ENCODE measurements around the gene NCOA1. TPM values are rescaled to one million over a fixed set of nuclear protein-coding genes. Genes with fewer than 3 reads are reported as not detected.
"Not testable (repeated sequence)": the region's sequence is repeated elsewhere in the genome, so short reads cannot be mapped to it uniquely, and the experiment has no call there.

NCOA1 gene
- polyA plus RNA-seq, 4 donors, result 13.8 to 48.5 (median 20.4) TPM

DNA sequence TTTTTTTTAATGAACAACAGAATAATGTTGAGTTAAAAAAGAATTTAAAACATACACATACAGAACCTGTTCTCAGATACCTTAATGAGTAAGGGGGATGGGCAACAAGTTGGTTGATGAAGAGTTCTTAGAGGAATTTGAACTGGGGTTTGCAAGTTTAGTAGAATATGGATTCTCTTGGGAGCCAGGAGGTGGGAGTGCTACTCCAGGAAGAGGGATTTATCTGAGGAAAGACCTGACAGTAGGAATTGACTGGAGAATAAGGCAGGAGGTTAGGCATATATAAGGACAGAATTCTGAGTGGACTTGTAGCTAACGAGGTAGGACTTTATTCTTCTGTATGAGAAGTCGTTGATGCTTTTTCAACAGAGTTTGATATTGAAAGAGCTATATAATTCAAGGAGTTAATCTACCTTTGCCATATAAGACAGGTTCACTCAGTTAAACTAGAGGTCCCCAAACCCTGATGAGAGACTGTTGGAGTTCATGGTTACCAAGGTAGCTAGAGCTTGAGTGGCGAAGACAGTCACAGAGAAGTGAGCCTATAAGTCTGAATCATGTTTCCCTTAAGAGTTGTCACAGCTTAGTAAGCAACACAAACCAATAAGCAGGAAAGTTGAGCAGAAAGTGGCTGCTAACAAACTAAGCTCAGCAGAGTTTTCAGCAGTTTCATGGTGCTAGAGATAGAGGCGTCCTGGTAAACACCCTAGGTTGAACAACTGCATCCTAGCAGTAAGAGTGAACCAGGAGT is 88.2 kb downstream of the NCOA1 start:
- Histone ChIP-seq H3K36me3 (ENCODE audit: control insufficient read depth in 3 of 3, insufficient read depth in 2 of 3, low read depth in 1 of 3, low read length in 3 of 3) (no peaks in the 10 kb centered on the region), H3K27me3 (ENCODE audit: control insufficient read depth in 3 of 3, insufficient read depth in 3 of 3, low read length in 3 of 3) (no peaks in the 10 kb centered on the region), H3K4me1 (ENCODE audit: control insufficient read depth in 3 of 3, insufficient read depth in 2 of 3, low read depth in 1 of 3, low read length in 2 of 3) (peaks cover 8 to 16% (median 12%) of the 10 kb centered on the region in 3 donors), H3K27ac (ENCODE audit: low read depth in 1 of 3, low read length in 2 of 3) (no peak overlapping the region), H3K4me3 (ENCODE audit: low read depth in 1 of 3, low read length in 3 of 3) (no peak overlapping the region), H3K9me3 (ENCODE audit: control insufficient read depth in 2 of 2, insufficient read depth in 1 of 2, low read depth in 1 of 2, low read length in 1 of 2) (no peaks in the 10 kb centered on the region)
- FAIRE-seq (no peak), DNase-seq (no peak)
- 83 to 90% (median 88%) methylated on average over 4 of the region's 4 CpGs for WGBS, 3 donors

DNA sequence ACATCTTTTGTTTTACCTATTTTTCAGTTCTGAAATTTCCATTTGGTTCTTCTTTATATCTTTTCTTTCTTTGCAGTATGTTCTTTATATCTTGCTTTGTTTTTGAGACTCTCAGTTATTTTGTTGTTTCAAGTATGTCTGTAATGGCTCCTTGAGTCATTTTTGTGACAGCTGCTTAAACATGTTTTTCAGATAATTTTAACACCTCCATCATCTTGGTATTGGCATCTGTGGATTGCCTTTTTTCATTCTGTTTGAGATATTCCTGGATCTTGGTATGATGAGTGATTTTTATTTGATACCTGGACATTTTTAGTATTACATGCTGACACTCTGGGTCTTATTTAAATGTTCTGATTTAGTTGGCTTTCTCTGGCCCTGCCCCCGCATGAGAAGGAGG is 89.5 kb downstream of the NCOA1 start:
- Histone ChIP-seq H3K36me3 (ENCODE audit: control insufficient read depth in 3 of 3, insufficient read depth in 2 of 3, low read depth in 1 of 3, low read length in 3 of 3) (no peaks in the 10 kb centered on the region), H3K9me3 (ENCODE audit: control insufficient read depth in 2 of 2, insufficient read depth in 1 of 2, low read depth in 1 of 2, low read length in 1 of 2) (no peaks in the 10 kb centered on the region), H3K27me3 (ENCODE audit: control insufficient read depth in 3 of 3, insufficient read depth in 3 of 3, low read length in 3 of 3) (no peaks in the 10 kb centered on the region), H3K4me3 (ENCODE audit: low read depth in 1 of 3, low read length in 3 of 3) (no peak overlapping the region), H3K27ac (ENCODE audit: low read depth in 1 of 3, low read length in 2 of 3) (no peak overlapping the region), H3K4me1 (ENCODE audit: control insufficient read depth in 3 of 3, insufficient read depth in 2 of 3, low read depth in 1 of 3, low read length in 2 of 3) (peaks cover 8 to 13% (median 12%) of the 10 kb centered on the region in 3 donors)
- DNase-seq, result no peak
- WGBS, 3 donors, result 95 to 100% (median 100%) methylated on average over 1 of the region's 1 CpG
- no peak for FAIRE-seq

DNA sequence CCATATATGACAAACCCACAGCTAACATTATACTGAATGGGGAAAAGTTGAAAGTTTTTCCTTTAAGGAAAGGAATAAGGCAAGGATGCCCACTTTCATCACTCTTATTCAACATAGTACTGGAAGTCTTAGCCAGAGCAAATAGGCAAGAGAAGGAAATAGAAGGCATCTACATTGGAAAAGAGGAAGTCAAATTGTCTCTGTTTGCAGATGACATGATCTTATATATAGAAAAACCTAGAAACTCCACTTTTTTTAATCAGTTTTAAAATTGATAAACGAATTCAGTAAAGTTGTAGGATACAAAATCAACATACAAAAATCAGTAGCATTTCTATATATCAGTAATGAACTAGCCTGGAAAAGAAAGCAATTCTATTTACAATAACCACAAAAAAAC is 90.9 kb downstream of the NCOA1 start:
- H3K27me3 ChIP-seq (ENCODE audit: control insufficient read depth in 3 of 3, insufficient read depth in 3 of 3, low read length in 3 of 3); H3K27ac ChIP-seq (ENCODE audit: low read depth in 1 of 3, low read length in 2 of 3); H3K36me3 ChIP-seq (ENCODE audit: control insufficient read depth in 3 of 3, insufficient read depth in 2 of 3, low read depth in 1 of 3, low read length in 3 of 3); H3K9me3 ChIP-seq (ENCODE audit: control insufficient read depth in 2 of 2, insufficient read depth in 1 of 2, low read depth in 1 of 2, low read length in 1 of 2); FAIRE-seq; H3K4me3 ChIP-seq (ENCODE audit: low read depth in 1 of 3, low read length in 3 of 3); DNase-seq: not testable (repeated sequence)
- WGBS, 3 donors, result 83 to 94% (median 89%) methylated on average over 1 of the region's 1 CpG
- H3K4me1 ChIP-seq (ENCODE audit: control insufficient read depth in 3 of 3, insufficient read depth in 2 of 3, low read depth in 1 of 3, low read length in 2 of 3), result peaks cover 9 to 18% (median 11%) of the 10 kb centered on the region in 3 donors

DNA sequence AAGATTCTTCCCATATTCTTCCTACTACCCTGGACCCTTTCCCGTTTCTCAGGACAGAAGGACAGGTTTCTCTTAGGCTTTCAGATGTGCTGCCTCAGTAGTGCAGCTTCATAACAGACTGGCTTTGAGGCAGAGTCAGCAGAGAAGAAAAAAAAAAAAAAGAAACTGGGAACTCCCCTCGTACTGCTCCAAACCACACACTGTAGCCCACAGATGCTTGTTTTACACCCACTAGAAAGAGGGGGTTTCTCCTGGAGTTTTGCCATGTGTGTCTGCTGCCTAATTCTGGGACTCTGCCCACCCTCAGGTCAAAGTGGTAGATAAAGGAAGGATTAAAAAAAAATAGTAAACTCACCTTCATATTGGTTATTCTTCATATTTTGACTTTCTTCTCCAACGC is 95.9 kb downstream of the NCOA1 start:
- FAIRE-seq (no peak), DNase-seq (no peak)
- Histone ChIP-seq H3K27ac (ENCODE audit: low read depth in 1 of 3, low read length in 2 of 3) (peak overlapping the region in 1 of 3 donors; percentile 81), H3K36me3 (ENCODE audit: control insufficient read depth in 3 of 3, insufficient read depth in 2 of 3, low read depth in 1 of 3, low read length in 3 of 3) (peaks cover 0 to 16% (median 2%) of the 10 kb centered on the region in 3 donors), H3K27me3 (ENCODE audit: control insufficient read depth in 3 of 3, insufficient read depth in 3 of 3, low read length in 3 of 3) (no peaks in the 10 kb centered on the region), H3K9me3 (ENCODE audit: control insufficient read depth in 2 of 2, insufficient read depth in 1 of 2, low read depth in 1 of 2, low read length in 1 of 2) (no peaks in the 10 kb centered on the region), H3K4me3 (ENCODE audit: low read depth in 1 of 3, low read length in 3 of 3) (no peak overlapping the region), H3K4me1 (ENCODE audit: control insufficient read depth in 3 of 3, insufficient read depth in 2 of 3, low read depth in 1 of 3, low read length in 2 of 3) (peaks cover 5 to 36% (median 13%) of the 10 kb centered on the region in 3 donors)
- 73 to 88% (median 79%) methylated on average over 3 of the region's 3 CpGs for WGBS, 3 donors

DNA sequence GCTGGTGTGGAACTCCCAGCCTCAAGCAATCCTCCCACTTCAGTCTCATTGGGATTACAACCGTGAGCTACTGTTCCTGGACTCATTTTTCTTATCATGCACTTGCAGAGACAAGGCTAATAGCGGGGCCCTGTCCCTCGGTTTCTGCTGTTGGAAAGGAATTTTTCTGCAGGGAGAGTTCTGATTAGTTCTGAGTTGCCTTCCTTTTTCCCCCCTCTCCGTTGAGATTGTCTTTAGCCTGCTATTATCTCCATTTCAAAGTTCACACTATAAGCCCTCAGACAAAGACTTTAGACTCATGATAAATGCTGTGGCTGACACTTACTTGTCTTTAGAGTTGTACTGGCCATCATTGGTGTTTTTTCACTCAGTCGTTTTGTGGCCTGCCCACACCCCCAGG is 97.2 kb downstream of the NCOA1 start:
- FAIRE-seq (no peak), DNase-seq (peak; percentile 88 to 89)
- H3K9me3 ChIP-seq (ENCODE audit: control insufficient read depth in 2 of 2, insufficient read depth in 1 of 2, low read depth in 1 of 2, low read length in 1 of 2), result no peaks in the 10 kb centered on the region
- no peaks in the 10 kb centered on the region for H3K27me3 ChIP-seq (ENCODE audit: control insufficient read depth in 3 of 3, insufficient read depth in 3 of 3, low read length in 3 of 3)
- H3K27ac ChIP-seq (ENCODE audit: low read depth in 1 of 3, low read length in 2 of 3), result peak overlapping the region in 2 of 3 donors; percentile 16 to 81
- H3K36me3 ChIP-seq (ENCODE audit: control insufficient read depth in 3 of 3, insufficient read depth in 2 of 3, low read depth in 1 of 3, low read length in 3 of 3), result peaks cover 0 to 16% (median 2%) of the 10 kb centered on the region in 3 donors
- WGBS, 3 donors, result 19 to 69% (median 38%) methylated on average over 5 of the region's 5 CpGs
- H3K4me1 ChIP-seq (ENCODE audit: control insufficient read depth in 3 of 3, insufficient read depth in 2 of 3, low read depth in 1 of 3, low read length in 2 of 3), result peaks cover 5 to 36% (median 13%) of the 10 kb centered on the region in 3 donors
- no peak overlapping the region for H3K4me3 ChIP-seq (ENCODE audit: low read depth in 1 of 3, low read length in 3 of 3)

DNA sequence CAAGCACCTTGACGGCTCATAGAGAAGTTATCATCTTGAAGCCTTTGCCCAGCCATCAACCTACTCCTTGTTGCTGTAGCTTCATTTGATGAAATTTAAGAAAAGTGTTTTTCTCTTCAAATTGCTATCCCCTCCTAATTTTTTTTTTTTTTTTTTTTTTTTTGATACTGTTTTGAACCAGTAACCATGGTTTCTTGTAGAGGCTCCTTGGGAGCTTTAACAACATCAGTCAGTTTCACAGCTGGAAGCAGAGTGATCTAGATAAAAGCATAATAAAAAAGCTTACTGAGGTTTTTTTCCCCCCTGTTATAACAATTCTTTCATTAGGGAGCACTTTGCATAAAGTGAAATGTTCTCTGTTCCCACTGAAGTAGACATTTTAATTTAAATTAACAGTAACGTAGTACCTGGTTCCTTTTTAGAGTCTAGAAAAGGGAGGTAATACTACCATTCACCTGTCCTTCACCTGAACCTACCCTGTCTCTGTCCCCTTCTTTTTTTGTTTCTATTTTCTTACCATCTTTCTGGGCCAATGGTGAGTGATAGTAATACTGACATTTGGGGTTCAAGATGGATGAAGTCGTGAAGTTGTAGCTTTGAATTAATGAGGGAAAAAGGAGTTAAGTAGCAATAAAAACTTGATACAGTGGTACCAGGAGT is 101.5 kb downstream of the NCOA1 start:
- H3K27ac ChIP-seq (ENCODE audit: low read depth in 1 of 3, low read length in 2 of 3), result no peak overlapping the region
- WGBS, 3 donors, result 95 to 100% (median 96%) methylated on average over 3 of the region's 3 CpGs
- no peaks in the 10 kb centered on the region for H3K9me3 ChIP-seq (ENCODE audit: control insufficient read depth in 2 of 2, insufficient read depth in 1 of 2, low read depth in 1 of 2, low read length in 1 of 2)
- no peak overlapping the region for H3K4me3 ChIP-seq (ENCODE audit: low read depth in 1 of 3, low read length in 3 of 3)
- no peak for FAIRE-seq
- no peaks in the 10 kb centered on the region for H3K27me3 ChIP-seq (ENCODE audit: control insufficient read depth in 3 of 3, insufficient read depth in 3 of 3, low read length in 3 of 3)
- no peak for DNase-seq
- peaks cover 0 to 6% (median 3%) of the 10 kb centered on the region in 3 donors for H3K36me3 ChIP-seq (ENCODE audit: control insufficient read depth in 3 of 3, insufficient read depth in 2 of 3, low read depth in 1 of 3, low read length in 3 of 3)
- peaks cover 3 to 23% (median 8%) of the 10 kb centered on the region in 3 donors for H3K4me1 ChIP-seq (ENCODE audit: control insufficient read depth in 3 of 3, insufficient read depth in 2 of 3, low read depth in 1 of 3, low read length in 2 of 3)

DNA sequence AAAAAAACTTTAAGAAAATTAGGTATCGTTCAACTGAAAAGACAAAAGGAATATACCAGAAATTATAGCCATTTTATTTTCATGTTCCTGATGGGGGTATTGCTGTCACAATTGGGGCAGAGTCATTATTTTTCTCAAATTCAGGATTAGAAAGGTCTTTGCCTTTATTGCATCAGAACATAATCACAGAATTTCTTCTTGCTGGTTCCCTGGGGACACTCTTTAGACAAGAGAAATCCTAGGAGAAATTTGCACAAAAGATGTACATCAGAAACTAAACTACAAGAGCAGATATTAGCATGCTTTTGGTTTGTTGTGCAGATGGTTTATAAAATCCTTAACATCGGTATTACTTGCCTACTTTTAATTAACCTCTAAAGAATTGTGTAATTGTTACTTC is 103.2 kb downstream of the NCOA1 start:
- FAIRE-seq, result no peak

DNA sequence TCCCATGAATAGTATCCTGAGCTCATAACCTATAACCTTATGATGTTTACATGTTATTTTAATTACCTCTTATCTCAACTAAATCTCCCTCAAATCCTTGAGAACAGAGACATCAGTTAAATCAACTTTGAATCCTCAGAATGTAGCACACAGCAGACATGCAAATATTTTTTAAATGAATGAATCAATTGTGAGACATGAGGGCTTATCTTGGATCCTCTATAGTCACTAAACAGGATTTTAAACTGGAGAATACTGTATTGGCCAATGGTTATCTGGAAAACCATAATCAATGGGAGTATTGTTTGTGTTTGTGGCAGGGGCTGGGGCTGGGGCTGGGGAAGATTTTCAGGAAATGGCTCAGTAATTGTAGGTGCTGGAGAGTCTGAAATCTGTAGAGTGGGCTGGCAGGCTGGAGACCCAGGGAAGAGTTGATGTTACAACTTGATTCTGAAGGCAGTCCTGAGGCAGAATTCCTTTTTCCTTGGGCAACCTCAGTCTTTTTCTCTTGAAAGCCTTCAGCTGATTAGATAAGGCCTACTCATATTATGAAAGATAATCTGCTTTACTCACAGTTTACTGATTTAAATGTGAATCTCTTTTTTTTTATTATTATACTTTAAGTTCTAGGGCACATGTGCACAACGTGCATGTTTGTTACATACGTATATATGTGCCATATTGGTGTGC is 106.3 kb downstream of the NCOA1 start:
- Histone ChIP-seq H3K27ac (ENCODE audit: low read depth in 1 of 3, low read length in 2 of 3) (no peak overlapping the region), H3K9me3 (ENCODE audit: control insufficient read depth in 2 of 2, insufficient read depth in 1 of 2, low read depth in 1 of 2, low read length in 1 of 2) (no peaks in the 10 kb centered on the region), H3K27me3 (ENCODE audit: control insufficient read depth in 3 of 3, insufficient read depth in 3 of 3, low read length in 3 of 3) (no peaks in the 10 kb centered on the region), H3K36me3 (ENCODE audit: control insufficient read depth in 3 of 3, insufficient read depth in 2 of 3, low read depth in 1 of 3, low read length in 3 of 3) (peaks cover 0 to 5% (median 1%) of the 10 kb centered on the region in 3 donors), H3K4me3 (ENCODE audit: low read depth in 1 of 3, low read length in 3 of 3) (no peak overlapping the region), H3K4me1 (ENCODE audit: control insufficient read depth in 3 of 3, insufficient read depth in 2 of 3, low read depth in 1 of 3, low read length in 2 of 3) (no peaks in the 10 kb centered on the region)
- DNase-seq (no peak), FAIRE-seq (no peak)
- 84 to 88% (median 85%) methylated on average over 2 of the region's 2 CpGs for whole genome bisulfite sequencing, 3 donors

More for the DNA sequence above, 103.2 kb downstream of the NCOA1 start:
- Histone ChIP-seq H3K27me3 (ENCODE audit: control insufficient read depth in 3 of 3, insufficient read depth in 3 of 3, low read length in 3 of 3) (no peaks in the 10 kb centered on the region), H3K27ac (ENCODE audit: low read depth in 1 of 3, low read length in 2 of 3) (no peak overlapping the region), H3K4me1 (ENCODE audit: control insufficient read depth in 3 of 3, insufficient read depth in 2 of 3, low read depth in 1 of 3, low read length in 2 of 3) (peaks cover 0 to 13% (median 5%) of the 10 kb centered on the region in 3 donors), H3K4me3 (ENCODE audit: low read depth in 1 of 3, low read length in 3 of 3) (no peak overlapping the region), H3K36me3 (ENCODE audit: control insufficient read depth in 3 of 3, insufficient read depth in 2 of 3, low read depth in 1 of 3, low read length in 3 of 3) (peaks cover 0 to 2% (median 1%) of the 10 kb centered on the region in 3 donors), H3K9me3 (ENCODE audit: control insufficient read depth in 2 of 2, insufficient read depth in 1 of 2, low read depth in 1 of 2, low read length in 1 of 2) (no peaks in the 10 kb centered on the region)
- WGBS, 3 donors, result 77 to 89% (median 82%) methylated on average over 2 of the region's 2 CpGs
- DNase-seq, result no peak

Measured in small intestine (tissue), 7 donors.